SJCRH30 (cell line): Measurements from ENCODE around the gene SPDEF. TPM values are rescaled to one million over a fixed set of nuclear protein-coding genes. Genes with fewer than 3 reads are reported as not detected.

Source experiments
- DNase-seq, 2 experiments: peaks; one replicate each; pipeline ENCODE4 v3.0.0-alpha.2; 2015 to 2020
- H3K27ac ChIP-seq: fragments of 250-450 bp; sonication (Bioruptor Pico); 2 replicates; pipeline ENCODE4 v1.5.1; 2020; ENCODE audit warnings: mild to moderate bottlenecking, moderate library complexity
- H3K27me3 ChIP-seq: fragments of 250-450 bp; sonication (Bioruptor Pico); 2 replicates; pipeline ENCODE4 v1.5.1; 2020; ENCODE audit warnings: mild to moderate bottlenecking, moderate library complexity
- H3K36me3 ChIP-seq: fragments of 250-450 bp; sonication (Bioruptor Pico); 2 replicates; pipeline ENCODE4 v1.5.1; 2020; ENCODE audit warnings: mild to moderate bottlenecking, moderate library complexity
- H3K4me1 ChIP-seq: fragments of 250-450 bp; sonication (Bioruptor Pico); 2 replicates; pipeline ENCODE4 v1.5.1; 2020; ENCODE audit warnings: mild to moderate bottlenecking, moderate library complexity
- H3K4me3 ChIP-seq: fragments of 250-450 bp; sonication (Bioruptor Pico); 2 replicates; pipeline ENCODE4 v1.5.1; 2020; ENCODE audit warnings: mild to moderate bottlenecking, moderate library complexity
- H3K9me3 ChIP-seq: fragments of 250-450 bp; sonication (Bioruptor Pico); replicated peaks from 2 replicates; pipeline ENCODE4 v1.5.1; 2020; ENCODE audit warnings: mild to moderate bottlenecking, moderate library complexity
- total RNA-seq: library from RNA; depleted of rRNA; stranded (reverse); fragments of >200 nt; shearing (Covaris generic); gene quantifications from 2 replicates; pipeline ENCODE4 v1.2.3, GENCODE V29; 2014

The SPDEF gene
- total RNA-seq, 1 experiment from 2014 or later: not detected

DNA sequence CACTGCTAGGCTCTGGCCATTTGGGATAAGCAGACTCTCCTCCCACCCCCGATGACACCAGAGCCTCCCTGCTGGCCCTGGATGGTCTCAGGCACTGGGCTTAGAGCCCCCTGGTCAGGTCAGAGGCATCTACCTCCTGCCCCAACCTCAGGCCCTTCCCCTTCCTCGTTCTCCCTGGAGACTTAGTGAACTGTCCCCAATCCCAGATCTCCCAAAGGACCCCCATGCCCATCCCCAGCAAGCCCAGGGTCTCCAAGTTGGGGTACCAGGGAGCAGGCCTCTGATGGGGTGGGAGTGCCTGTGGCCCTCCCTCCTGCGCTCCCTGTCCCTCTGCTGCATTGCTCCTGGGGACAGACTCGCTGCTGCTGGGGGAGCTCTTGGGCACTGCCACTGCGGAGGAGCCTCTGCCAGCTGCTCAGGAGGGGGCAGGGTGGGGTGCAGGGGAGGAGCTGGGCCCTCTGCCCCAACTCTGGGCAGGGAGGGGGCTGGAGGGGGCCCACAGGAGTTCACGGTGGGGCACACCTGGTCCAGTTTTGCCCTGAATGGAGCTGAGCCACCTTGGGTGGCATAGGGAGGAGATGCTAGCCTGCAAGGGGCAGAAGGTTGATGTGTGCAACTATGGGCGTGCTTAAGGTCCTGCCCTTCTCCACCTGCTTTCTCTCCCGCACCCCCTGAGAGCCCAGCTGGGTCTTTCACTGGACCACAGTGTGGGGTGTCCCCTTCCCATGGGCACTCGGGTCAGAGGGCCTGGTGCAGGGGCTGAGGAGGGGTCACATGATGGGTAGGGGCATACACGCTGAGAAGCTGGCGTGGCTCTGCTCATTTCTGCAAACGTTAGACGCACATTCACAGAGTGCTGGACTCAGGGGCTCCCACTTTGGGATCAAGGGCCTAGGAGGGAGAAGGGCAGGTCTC, 40.4 kb downstream of the SPDEF start:
- H3K4me3 ChIP-seq: no peak overlapping the region
- no peaks in the 10 kb centered on the region for H3K4me1 ChIP-seq
- no peaks in the 10 kb centered on the region for H3K9me3 ChIP-seq
- H3K27ac ChIP-seq: no peak overlapping the region
- H3K36me3 ChIP-seq: no peaks in the 10 kb centered on the region
- H3K27me3 ChIP-seq: peaks cover 9% of the 10 kb centered on the region; the same call in 1 of the 2 replicates
- DNase-seq: no peak

DNA sequence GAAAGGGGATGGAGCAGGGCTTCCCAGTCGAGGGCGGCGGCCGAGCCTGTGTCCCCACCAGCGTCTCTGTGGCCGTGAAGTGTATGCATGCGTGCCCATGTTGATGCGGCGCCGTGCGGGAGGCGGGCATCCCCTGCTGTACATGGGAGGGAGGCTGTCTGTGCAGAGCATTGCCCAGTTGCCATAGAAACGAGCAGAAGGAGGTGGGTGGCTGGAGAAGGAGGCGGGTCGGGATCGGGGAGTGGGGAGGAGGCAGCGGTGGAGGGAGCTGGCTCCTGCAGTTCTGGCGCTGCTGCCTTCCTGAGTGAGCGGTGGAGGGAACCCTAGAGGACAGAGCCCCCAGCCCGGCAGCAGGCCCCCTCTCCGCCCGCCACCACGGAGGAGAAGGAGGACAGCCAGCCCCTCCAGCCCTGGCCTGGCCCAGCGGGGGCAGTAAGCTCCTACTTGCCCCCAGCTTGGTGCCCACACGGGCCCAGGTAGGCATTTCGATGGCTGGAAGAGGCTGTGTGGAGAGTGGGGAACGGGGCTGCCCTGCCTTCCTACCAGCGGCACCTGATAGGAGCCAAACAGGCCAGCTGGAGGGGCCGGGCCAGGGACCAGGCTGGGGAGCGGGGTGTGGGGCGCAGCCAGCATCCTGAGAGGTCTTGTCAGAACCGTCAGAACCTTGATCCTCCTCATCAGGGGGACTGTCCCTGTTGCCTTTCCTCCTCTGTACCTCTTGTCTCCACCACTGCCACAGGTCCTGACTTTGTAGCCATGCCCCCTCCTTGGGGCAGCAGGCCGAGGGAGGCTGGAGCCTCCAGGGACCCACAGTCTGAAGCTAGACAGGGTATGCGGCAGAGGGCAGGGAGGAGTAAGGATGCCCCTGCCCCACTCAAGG, 41.3 kb downstream of the SPDEF start:
- Histone ChIP-seq H3K9me3 (no peaks in the 10 kb centered on the region), H3K36me3 (no peaks in the 10 kb centered on the region), H3K27me3 (peaks cover 9% of the 10 kb centered on the region; the same call in 1 of the 2 replicates), H3K4me3 (no peak overlapping the region), H3K4me1 (no peaks in the 10 kb centered on the region), H3K27ac (no peak overlapping the region)
- DNase-seq: no peak

DNA sequence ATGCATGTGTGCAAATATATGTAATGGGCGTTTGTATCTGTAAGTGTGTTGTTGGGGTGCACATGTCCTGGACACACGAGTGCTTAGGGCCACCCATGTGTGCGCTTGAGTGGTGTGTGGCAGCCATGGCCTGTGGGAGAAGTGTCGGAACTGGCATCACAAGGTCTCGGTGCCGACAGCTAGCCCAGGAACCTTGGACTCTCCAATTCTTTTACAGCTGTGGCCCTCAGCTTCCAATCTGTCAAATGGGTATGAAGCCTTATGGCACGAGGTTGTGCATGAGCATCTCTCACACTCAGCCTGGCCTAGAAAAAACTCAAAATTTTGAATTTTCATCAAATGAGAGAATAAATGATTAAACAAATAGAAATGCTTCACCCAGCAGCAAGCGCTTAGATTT, 42.0 kb downstream of the SPDEF start:
- Histone ChIP-seq H3K4me3 (no peak overlapping the region), H3K27ac (no peak overlapping the region), H3K36me3 (no peaks in the 10 kb centered on the region), H3K27me3 (peaks cover 9% of the 10 kb centered on the region; the same call in 1 of the 2 replicates), H3K9me3 (no peaks in the 10 kb centered on the region), H3K4me1 (no peaks in the 10 kb centered on the region)
- no peak for DNase-seq

DNA sequence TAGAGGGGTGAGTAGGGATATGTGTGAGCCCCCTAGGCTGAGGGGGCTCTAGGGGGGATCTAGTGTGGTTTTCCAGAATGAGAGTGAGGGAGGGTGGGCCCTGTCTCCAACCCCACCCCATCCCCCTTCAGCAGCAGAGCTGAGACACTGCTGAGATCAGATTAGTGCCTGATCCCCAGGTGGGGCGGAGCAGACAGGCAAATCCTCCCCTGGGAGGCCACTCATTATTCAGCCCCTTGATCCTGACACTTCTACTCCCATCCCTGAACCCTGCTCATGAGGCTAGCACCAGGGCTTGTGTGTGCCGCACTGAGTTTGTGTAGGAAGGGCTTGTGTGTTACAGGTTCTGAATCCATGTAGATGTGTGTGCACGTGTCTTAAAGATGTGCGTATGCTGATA, 42.5 kb downstream of the SPDEF start:
- Histone ChIP-seq H3K27ac (no peak overlapping the region), H3K9me3 (no peaks in the 10 kb centered on the region), H3K4me1 (no peaks in the 10 kb centered on the region), H3K4me3 (no peak overlapping the region), H3K36me3 (no peaks in the 10 kb centered on the region), H3K27me3 (peaks cover 9% of the 10 kb centered on the region; the same call in 1 of the 2 replicates)
- no peak for DNase-seq

DNA sequence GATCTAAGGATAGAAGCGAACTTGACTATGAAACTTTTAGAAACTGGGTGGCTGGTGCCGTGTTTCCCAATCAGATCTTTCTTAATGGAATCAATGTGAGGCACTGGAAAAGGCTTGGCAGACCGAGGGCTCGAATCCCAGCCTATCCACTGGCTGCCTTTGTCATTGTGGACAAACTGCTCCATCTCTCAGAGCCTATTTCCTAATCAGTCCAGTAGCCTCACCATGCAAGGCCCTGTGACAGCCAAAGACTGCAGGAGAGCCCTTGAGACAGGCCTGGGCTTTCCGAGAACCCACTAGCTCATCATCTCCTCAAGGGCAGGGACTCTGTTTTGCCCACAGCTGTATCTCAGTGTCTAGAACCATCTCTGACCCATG, 43.4 kb downstream of the SPDEF start:
- Histone ChIP-seq H3K4me1 (no peaks in the 10 kb centered on the region), H3K4me3 (no peak overlapping the region), H3K27ac (no peak overlapping the region), H3K9me3 (no peaks in the 10 kb centered on the region), H3K36me3 (no peaks in the 10 kb centered on the region), H3K27me3 (peaks cover 9% of the 10 kb centered on the region; the same call in 1 of the 2 replicates)
- DNase-seq: no peak

DNA sequence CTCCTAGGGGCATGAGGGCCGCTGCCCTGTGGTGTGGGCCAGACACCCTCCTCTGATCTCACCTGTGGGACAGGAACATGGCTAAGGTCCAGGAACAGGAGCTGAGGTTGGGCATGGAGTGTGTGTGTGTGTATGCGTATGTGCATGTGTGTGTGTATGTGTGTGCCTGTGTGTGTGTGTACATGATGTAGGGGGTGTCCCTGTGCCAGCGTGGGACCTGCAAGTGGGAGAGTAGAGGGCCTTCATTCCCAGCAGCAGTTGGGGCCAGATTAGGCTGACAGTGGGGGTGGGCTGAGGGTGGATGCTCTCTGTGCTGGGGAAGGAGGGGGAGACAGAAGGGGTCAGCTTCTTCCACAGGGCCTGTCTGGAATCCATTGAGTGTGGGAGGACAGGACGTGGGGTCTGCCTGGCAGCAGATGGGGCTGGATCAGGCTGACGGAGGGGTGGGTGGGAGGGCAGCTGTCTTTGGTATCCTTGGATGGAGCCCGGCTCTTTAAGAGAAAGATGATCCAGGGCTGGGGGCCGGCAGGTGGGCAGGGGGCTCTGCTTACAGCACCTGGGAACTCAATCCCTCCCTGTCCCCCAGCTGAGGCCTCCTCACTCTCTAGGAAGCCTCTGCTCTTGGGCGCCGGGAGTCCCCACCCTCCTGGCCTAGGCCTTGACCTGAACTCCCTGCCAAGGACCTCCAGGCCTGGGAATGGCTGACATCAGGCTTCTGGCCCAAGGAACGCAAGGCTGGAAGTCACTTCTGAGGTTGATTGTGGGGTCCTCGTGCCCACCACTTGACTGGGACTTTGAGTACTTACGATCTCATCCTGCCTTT, 44.0 kb downstream of the SPDEF start:
- Histone ChIP-seq H3K4me3 (no peak overlapping the region), H3K27ac (no peak overlapping the region), H3K27me3 (peaks cover 9% of the 10 kb centered on the region; the same call in 1 of the 2 replicates), H3K36me3 (no peaks in the 10 kb centered on the region), H3K4me1 (no peaks in the 10 kb centered on the region), H3K9me3 (no peaks in the 10 kb centered on the region)
- no peak for DNase-seq

DNA sequence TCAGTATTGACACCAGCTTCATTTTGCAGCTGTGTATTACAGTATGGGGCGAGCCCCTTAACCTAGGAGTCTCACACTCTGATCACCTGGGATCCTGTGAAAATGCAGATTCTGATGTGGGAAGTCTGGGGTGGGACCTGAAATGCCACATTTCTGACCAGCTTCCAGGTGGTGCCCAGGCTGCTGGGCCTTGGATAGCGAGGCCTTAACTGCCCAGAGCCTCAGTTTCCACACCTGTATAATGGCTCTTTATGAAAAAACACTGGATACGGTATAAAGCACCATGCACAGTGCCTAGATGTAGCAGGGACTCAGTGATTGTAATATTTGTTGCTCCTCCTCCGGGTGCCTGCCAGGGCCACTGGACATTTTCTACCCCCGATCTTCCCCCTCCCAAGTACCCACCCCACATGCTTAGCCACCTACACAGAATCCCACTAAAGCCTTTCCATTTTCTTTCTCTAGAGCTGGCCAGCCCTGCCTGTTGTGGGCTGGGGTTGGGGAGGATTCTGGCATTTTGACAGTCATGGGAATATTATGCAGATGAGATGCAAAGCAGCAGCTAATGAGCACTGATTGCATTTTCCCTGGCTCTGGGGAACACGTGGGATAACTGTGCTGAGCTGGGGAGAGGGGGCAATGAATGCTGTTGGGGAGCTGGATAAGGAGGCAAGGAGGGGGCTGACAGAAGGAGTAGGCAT, 44.8 kb downstream of the SPDEF start:
- H3K36me3 ChIP-seq: no peaks in the 10 kb centered on the region
- no peak overlapping the region for H3K27ac ChIP-seq
- H3K4me1 ChIP-seq: no peaks in the 10 kb centered on the region
- no peak for DNase-seq
- no peaks in the 10 kb centered on the region for H3K9me3 ChIP-seq
- H3K4me3 ChIP-seq: no peak overlapping the region
- H3K27me3 ChIP-seq: peaks cover 9% of the 10 kb centered on the region; the same call in 1 of the 2 replicates

DNA sequence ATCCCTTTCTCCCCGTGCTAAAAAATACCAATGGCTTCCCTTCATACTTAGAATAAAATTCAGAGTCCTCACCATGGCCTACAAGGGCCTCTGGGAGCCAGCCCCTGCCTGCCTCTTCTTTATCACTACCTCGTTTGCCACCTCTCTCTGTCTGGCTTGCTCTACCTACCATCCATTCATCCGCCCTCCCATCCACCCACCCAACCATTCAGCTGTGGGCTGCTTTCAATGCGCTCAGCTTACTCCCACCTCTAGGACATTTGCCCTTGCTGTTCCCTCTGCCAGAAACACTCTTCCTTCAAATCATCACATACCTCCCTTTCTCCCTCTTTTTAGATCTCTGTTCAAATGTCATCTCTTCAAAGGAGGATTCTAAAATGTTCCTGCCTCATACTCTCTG, 45.8 kb downstream of the SPDEF start:
- no peak for DNase-seq
- peaks cover 9% of the 10 kb centered on the region; the same call in 1 of the 2 replicates for H3K27me3 ChIP-seq
- no peak overlapping the region for H3K4me3 ChIP-seq
- H3K9me3 ChIP-seq: no peaks in the 10 kb centered on the region
- H3K27ac ChIP-seq: no peak overlapping the region
- H3K36me3 ChIP-seq: no peaks in the 10 kb centered on the region
- no peaks in the 10 kb centered on the region for H3K4me1 ChIP-seq

DNA sequence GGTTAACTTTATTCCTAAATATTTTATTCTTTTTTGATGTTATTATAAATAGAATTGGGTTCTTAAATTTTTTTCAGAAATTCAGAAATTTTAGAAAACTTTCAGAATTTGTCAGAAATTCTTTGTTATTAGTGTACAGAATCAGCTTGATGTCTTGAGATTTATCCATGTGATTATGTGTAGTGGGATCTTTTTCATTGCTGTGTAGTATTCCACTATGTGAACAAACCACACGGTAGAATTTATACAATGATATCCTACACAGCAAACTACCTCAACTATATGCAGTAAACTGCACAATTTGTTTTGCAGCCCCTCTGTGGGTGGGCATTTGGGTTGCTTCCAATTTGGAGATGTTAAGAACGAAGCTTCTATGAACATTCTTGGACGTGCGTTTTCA, 46.3 kb downstream of the SPDEF start:
- no peak for DNase-seq

DNA sequence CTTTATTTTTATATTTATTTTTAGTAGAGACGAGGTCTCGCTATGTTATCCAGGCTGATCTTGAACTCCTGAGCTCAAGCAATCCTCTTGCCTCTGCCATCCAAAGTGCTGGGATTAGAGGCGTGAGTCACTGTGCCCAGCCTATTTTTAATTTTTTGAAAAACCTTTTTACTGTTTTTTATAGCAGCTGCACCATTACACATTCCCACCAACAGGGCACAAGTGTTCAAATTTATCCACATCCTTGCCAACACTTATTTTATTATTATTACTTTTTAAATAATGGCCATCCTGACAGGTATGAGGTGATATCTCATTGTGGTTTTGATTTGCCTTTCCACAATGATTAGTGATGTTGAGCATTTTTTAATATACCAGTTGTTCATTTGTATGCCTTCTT, 47.7 kb downstream of the SPDEF start:
- H3K27ac ChIP-seq: no peak overlapping the region
- no peak overlapping the region for H3K4me3 ChIP-seq
- H3K9me3 ChIP-seq: no peaks in the 10 kb centered on the region
- H3K4me1 ChIP-seq: no peaks in the 10 kb centered on the region
- no peak for DNase-seq
- no peaks in the 10 kb centered on the region for H3K36me3 ChIP-seq
- H3K27me3 ChIP-seq: no peaks in the 10 kb centered on the region

More for the DNA sequence above, 46.3 kb downstream of the SPDEF start:
- no peak overlapping the region for H3K27ac ChIP-seq
- H3K36me3 ChIP-seq: no peaks in the 10 kb centered on the region
- H3K9me3 ChIP-seq: no peaks in the 10 kb centered on the region
- H3K27me3 ChIP-seq: peaks cover 4% of the 10 kb centered on the region; the same call in 1 of the 2 replicates
- no peak overlapping the region for H3K4me3 ChIP-seq
- no peaks in the 10 kb centered on the region for H3K4me1 ChIP-seq

DNA sequence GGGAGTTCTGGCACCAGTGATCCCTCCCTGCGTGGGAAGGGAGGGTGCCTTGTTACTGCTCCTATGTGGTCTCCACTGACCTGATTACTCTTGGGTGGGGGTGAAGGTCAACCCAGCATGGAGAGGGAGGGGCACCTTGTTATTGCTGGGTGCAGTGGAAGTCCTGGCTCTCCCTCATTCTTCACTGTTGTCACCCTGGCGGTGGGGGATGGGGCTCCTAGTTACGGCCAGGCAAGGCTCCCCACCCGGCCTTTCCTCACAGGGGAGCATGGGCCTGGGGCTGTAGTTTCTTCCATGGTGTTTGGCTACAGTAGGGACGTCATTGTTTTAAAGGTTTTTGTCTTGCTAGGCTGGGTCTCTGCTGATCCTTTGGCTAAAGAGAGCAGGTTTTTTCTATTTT, 49.4 kb downstream of the SPDEF start:
- Histone ChIP-seq H3K9me3 (no peaks in the 10 kb centered on the region), H3K4me3 (no peak overlapping the region), H3K27ac (no peak overlapping the region), H3K4me1 (no peaks in the 10 kb centered on the region), H3K27me3 (no peaks in the 10 kb centered on the region), H3K36me3 (no peaks in the 10 kb centered on the region)
- no peak for DNase-seq

DNA sequence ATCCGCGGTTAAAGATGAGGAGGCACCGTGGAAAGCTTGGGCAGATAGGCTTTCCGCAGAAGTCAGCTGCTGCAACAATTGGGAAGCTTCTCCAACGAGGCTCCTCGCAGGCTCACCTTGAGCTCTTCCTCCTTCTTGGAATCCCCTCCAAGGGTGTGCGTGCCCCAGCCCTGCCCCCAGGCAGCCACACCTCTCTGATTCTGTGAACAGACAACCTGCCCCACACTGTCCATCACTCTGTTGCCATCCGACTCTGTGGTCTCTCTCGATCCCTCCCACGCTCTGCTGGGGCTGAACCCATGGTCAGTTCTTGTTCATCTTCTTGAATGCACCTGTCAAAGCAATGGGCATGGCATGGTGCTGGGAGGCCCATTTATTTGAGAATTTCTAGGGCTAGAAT, 58.7 kb downstream of the SPDEF start:
- DNase-seq: no peak
- H3K4me1 ChIP-seq: no peaks in the 10 kb centered on the region
- no peaks in the 10 kb centered on the region for H3K36me3 ChIP-seq

DNA sequence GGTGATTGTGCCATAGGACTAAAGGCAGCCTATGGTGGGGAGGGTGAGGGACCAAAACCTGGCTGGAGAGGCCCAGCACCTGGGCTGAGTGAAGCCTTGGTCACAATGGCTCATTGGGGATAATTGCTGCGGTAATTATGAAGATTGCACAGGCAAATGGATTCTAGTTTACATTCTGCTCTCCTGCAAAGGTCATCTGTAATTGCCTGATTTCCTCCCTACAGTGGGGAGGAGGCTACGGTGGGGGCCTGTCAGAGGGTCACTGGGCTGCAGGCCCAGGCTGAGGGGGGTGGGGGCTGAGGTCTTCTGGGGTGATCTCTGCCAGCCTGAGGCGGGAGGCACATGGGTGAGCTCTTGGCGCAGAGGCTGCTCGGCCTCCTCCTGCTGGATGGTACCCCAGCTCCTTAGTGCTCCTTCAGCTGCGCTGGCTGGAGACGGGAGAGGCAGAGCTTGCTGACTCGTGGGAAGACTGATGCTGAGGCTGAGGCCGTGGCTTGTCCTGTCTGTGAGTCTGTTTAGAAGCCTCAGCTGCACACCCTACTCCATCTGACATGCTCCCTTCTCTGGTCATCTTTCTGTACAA, 59.9 kb downstream of the SPDEF start:
- H3K4me3 ChIP-seq: no peak overlapping the region
- no peak overlapping the region for H3K27ac ChIP-seq
- no peaks in the 10 kb centered on the region for H3K4me1 ChIP-seq
- H3K27me3 ChIP-seq: no peaks in the 10 kb centered on the region
- H3K9me3 ChIP-seq: no peaks in the 10 kb centered on the region; the same call in 1 of the 2 replicates
- no peaks in the 10 kb centered on the region for H3K36me3 ChIP-seq
- no peak for DNase-seq

More for the DNA sequence above, 58.7 kb downstream of the SPDEF start:
- Histone ChIP-seq H3K9me3 (no peaks in the 10 kb centered on the region; the same call in 1 of the 2 replicates), H3K27ac (no peak overlapping the region), H3K4me3 (no peak overlapping the region), H3K27me3 (no peaks in the 10 kb centered on the region)
